Astrocyte of the cerebellum (primary cell): ENCODE data around the gene DENND5B.

Experiments
- DNase-seq: peaks from one replicate; pipeline ENCODE4 v3.0.0-alpha.2; 2011; ENCODE audit warnings: low read depth
- H3K4me3 ChIP-seq: 2 replicates; pipeline ENCODE4 v1.5.1; 2011; ENCODE audit warnings: mild to moderate bottlenecking, low read depth, low read length, moderate library complexity
- in situ Hi-C: cut with HindIII; loops from 2 replicates; pipeline ENCODE4 v1.10.0; 2017; ENCODE audit warnings: low sequenced_read_pairs
- TF ChIP-seq, protein P1 (sequence below): IDR thresholded peaks from 2 replicates; pipeline ENCODE4 v1.5.1; 2012; ENCODE audit warnings: low read length, low read depth, moderate library complexity, mild to moderate bottlenecking; ENCODE audit errors: missing control alignments

Gene DENND5B

DNA sequence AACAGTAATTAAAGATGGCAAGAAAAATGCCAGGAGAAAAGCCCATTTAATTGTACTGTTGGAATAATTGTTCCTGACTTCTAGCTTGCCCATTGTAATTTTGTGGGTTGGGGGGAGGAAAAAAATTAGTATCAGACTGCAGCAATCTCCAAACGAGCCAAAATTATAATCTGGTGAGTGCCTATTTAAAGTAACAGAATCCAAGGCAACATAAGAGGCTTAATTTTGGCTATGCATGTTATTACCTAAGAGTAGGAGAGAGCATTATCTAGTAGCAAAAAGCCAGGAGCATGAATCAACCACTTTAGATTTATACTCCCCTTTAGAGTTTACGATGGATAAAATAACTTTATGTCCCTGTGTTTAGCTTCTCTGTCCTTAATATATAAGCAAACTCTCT lies 14.6 kb upstream of the DENND5B start:
- DNase-seq, result no peak
- in situ Hi-C loops, result no loop called here
- TF ChIP-seq, protein P1, sequence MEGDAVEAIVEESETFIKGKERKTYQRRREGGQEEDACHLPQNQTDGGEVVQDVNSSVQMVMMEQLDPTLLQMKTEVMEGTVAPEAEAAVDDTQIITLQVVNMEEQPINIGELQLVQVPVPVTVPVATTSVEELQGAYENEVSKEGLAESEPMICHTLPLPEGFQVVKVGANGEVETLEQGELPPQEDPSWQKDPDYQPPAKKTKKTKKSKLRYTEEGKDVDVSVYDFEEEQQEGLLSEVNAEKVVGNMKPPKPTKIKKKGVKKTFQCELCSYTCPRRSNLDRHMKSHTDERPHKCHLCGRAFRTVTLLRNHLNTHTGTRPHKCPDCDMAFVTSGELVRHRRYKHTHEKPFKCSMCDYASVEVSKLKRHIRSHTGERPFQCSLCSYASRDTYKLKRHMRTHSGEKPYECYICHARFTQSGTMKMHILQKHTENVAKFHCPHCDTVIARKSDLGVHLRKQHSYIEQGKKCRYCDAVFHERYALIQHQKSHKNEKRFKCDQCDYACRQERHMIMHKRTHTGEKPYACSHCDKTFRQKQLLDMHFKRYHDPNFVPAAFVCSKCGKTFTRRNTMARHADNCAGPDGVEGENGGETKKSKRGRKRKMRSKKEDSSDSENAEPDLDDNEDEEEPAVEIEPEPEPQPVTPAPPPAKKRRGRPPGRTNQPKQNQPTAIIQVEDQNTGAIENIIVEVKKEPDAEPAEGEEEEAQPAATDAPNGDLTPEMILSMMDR, result no peak
- no peak overlapping the region for H3K4me3 ChIP-seq

DNA sequence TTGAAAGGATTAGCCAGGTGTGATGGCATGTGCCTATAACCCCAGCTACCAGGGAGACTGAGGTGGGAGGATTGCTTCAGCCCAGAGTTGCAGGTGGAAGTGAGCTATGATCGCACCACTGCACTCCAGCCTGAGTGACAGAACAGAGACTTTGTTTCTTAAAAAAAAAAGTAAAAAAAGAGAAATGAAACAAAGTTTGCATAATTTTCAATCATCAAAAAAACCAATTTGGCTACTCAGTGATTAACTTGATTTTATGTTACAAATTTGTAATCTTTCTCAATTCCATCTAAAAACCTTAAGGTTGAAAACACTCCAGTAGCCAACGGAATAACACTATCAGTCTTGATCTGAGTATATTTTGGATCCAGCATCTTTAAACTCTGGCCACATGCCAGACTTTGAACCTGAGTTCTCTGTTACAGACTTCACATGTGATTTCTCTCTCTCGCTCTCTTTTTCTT lies 12.6 kb upstream of the DENND5B start:
- H3K4me3 ChIP-seq, result no peak overlapping the region
- no peak for DNase-seq
- TF ChIP-seq, protein P1, result no peak
- in situ Hi-C loops, result no loop called here

DNA sequence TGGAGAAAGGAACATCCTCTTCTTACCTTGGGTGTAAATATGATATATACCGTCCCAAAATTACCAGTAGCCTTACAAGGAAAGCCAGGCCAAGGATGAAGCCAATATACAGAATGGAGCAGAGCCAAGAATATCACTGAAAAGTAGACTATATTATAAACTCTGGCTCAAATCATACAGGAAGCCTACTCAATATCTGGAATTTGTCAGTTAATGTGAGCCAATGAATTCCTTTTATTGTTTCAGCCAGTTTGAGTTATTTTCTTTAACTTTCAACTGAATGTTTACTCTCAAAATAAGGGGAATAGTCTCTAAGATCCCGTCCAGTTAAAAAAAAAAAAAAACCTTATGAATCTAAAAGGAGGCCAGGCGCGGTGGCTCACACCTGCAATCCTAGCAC lies 9.8 kb upstream of the DENND5B start:
- in situ Hi-C loops, result no loop called here
- H3K4me3 ChIP-seq, result no peak overlapping the region
- no peak for DNase-seq
- TF ChIP-seq, protein P1, result no peak

DNA sequence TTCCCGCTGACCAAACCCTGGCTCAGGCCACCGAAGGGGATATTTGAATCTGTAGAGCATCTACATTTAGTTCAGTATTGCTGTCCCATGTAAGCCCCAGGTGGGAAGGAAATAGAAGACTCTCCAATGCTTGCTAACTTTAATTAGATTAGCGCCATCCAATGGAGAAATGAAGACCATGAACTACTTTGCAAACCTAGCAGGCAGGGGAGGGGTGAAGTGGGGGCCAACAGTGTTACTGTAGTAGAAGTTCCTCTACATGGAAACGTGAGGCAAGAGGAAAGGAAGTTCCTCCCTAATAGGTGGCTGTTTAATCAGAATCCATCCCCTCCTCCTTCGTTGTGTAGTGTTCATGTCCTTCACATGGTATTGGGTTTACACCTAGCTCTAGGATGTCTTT lies 9.3 kb upstream of the DENND5B start:
- no peak for DNase-seq
- no peak overlapping the region for H3K4me3 ChIP-seq
- TF ChIP-seq, protein P1, result no peak
- in situ Hi-C loops, result no loop called here

DNA sequence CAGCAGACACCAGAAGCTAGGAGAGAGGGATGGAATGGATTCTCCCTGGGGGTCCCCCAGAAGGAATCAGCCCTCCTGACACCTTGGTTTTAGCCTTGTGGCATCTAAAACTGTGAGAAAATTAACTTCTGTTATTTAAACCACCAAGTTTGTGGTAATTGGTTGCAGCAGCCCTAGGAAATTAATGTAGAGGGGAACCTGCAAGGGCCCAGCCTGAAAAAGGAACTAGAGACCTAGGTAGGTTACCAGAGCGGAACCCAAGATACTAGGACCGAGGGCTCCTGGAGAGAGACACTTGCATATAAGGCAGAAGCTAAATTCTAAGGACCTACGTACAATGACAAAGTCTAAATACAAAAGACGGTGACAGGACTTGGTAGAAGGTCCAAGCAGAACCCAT lies 8.1 kb upstream of the DENND5B start:
- TF ChIP-seq, protein P1, result no peak
- in situ Hi-C loops, result loop anchor here (25.0 kb wide), 1 partner anchor 112 kb away; no protein-coding TSS in a partner anchor
- no peak for DNase-seq
- H3K4me3 ChIP-seq, result no peak overlapping the region

DNA sequence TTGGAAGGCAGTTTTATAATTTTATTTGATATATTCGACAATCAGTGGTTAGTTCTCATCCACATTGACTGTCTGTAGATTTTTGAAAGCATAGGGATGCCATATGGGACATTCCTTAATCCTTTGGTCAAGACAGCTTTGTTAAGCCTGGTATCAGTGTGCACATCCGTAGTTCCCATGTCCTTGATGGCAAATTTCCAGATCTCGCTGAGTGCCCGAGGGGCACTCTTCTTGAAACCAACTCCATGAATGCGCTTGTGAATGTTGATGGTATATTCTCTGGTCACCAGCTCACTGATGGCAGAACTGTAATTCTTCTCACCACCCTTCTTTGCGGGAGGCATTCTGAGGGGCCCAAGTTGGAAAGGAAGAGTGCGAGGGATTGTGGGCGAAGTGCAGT lies 6.1 kb upstream of the DENND5B start:
- H3K4me3 ChIP-seq, result no peak overlapping the region
- TF ChIP-seq, protein P1, result no peak
- in situ Hi-C loops, result loop anchor here (25.0 kb wide), 1 partner anchor 110 kb away; no protein-coding TSS in a partner anchor
- no peak for DNase-seq
